GM23248 (cell line): ENCODE measurements around the gene ANO1.

ENCODE experiments used
- EZH2 ChIP-seq: fragments of 200-600 bp; sonication (generic); IDR thresholded peaks from 2 replicates; pipeline ENCODE4 v1.6.1; 2018; ENCODE audit warnings: antibody characterized with exemption, mild to moderate bottlenecking; ENCODE audit not compliant: insufficient read depth, poor library complexity, severe bottlenecking
- EZH2phosphoT487 ChIP-seq: fragments of 200-600 bp; sonication (generic); IDR thresholded peaks from 2 replicates; pipeline ENCODE4 v1.6.1; 2018; ENCODE audit warnings: antibody characterized with exemption, moderate library complexity, mild to moderate bottlenecking, low read depth; ENCODE audit not compliant: insufficient read depth

DNA sequence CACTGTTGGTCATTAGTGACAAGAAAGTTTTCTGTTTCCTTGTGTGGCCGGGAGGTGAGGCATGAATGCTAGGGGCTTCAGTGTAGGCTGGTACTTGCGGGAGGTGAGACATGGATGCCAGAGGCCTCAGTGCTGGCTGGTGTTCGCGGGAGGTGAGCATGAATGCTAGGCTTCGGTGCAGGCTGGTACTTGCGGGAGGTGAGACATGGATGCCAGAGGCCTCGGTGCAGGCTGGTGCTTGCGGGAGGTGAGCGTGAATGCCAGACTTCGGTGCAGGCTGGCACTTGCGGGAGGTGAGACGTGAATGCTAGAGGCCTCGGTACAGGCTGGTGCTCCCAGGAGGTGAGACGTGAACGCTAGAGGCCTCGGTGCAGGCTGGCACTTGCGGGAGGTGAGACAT lies 48.4 kb downstream of the ANO1 start:
- TF ChIP-seq EZH2: no peak
- TF ChIP-seq EZH2phosphoT487: no peak
